HepG2 (cell line): Measurements from ENCODE around the gene IQCE. TPM values are rescaled to one million over a fixed set of nuclear protein-coding genes. Genes with fewer than 3 reads are reported as not detected.

Experiments used
- CHCHD3 ChIP-seq: sonication (generic); formaldehyde crosslinking; IDR thresholded peaks from 2 replicates; pipeline ENCODE4 v1.8.0; 2022; ENCODE audit warnings: mild to moderate bottlenecking, missing genetic modification reagents, moderate library complexity
- E2F1 ChIP-seq: sonication (generic); formaldehyde crosslinking; IDR thresholded peaks from 2 replicates; pipeline ENCODE4 v1.5.0; 2020; ENCODE audit warnings: missing genetic modification reagents
- EEA1 ChIP-seq: sonication (generic); formaldehyde crosslinking; IDR thresholded peaks from 2 replicates; pipeline ENCODE4 v1.5.1; 2020; ENCODE audit warnings: mild to moderate bottlenecking, missing genetic modification reagents, borderline replicate concordance
- FLYWCH1 ChIP-seq: sonication (generic); formaldehyde crosslinking; IDR thresholded peaks from 2 replicates; pipeline ENCODE4 v1.8.1; 2023; ENCODE audit warnings: mild to moderate bottlenecking, missing genetic modification reagents
- FOXP1 ChIP-seq, 2 experiments: fragments of 450-650 bp in 1 of 2; IDR thresholded peaks; 2 replicates each; pipeline ENCODE4 v1.6.1; 2017 to 2018; ENCODE audit warnings: antibody characterized with exemption in 1 of 2
- HHEX ChIP-seq: IDR thresholded peaks from 2 replicates; pipeline ENCODE4 v1.6.1; 2016; ENCODE audit warnings: control low read depth
- HOMEZ ChIP-seq: IDR thresholded peaks from 2 replicates; pipeline ENCODE4 v1.6.1; 2016; ENCODE audit warnings: low read depth
- LCORL ChIP-seq, 2 experiments: fragments of 450-650 bp in 1 of 2; sonication (generic) in 1 of 2; formaldehyde crosslinking in 1 of 2; IDR thresholded peaks; 2 replicates each; pipeline versions ENCODE4 v1.5.0 to v1.6.1; 2017 to 2020; ENCODE audit warnings: antibody characterized with exemption in 1 of 2, missing genetic modification reagents in 1 of 2
- MIER2 ChIP-seq: IDR thresholded peaks from 2 replicates; pipeline ENCODE4 v1.6.1; 2016; ENCODE audit warnings: missing biosample characterization, missing genetic modification reagents
- MTERF4 ChIP-seq: sonication (generic); formaldehyde crosslinking; IDR thresholded peaks from 2 replicates; pipeline ENCODE4 v1.8.0; 2023; ENCODE audit warnings: mild to moderate bottlenecking, missing genetic modification reagents
- NAIF1 ChIP-seq: sonication (generic); formaldehyde crosslinking; IDR thresholded peaks from 2 replicates; pipeline ENCODE4 v1.5.0; 2020; ENCODE audit warnings: mild to moderate bottlenecking, missing genetic modification reagents, borderline replicate concordance
- PPARG ChIP-seq: conservative IDR thresholded peaks from 2 replicates; pipeline ENCODE4 v1.6.1; 2016; ENCODE audit warnings: missing biosample characterization, missing genetic modification reagents
- RAD51 ChIP-seq: fragments of 450-650 bp; IDR thresholded peaks from 2 replicates; pipeline ENCODE4 v1.6.1; 2016; ENCODE audit warnings: borderline replicate concordance
- RXRA ChIP-seq: sonication (generic); formaldehyde crosslinking; IDR thresholded peaks from 2 replicates; pipeline ENCODE4 v1.5.1; 2020; ENCODE audit warnings: missing genetic modification reagents
- SOX6 ChIP-seq, 2 experiments: fragments of 450-650 bp in 1 of 2; sonication (generic) in 1 of 2; formaldehyde crosslinking in 1 of 2; IDR thresholded peaks; 2 replicates each; pipeline versions ENCODE4 v1.4.0 to v1.6.1; 2017 to 2020; ENCODE audit warnings: antibody characterized with exemption in 1 of 2, mild to moderate bottlenecking in 1 of 2, missing genetic modification reagents in 1 of 2
- SP140L ChIP-seq: sonication (generic); formaldehyde crosslinking; IDR thresholded peaks from 2 replicates; pipeline ENCODE4 v1.4.0; 2020; ENCODE audit warnings: missing genetic modification reagents, borderline replicate concordance
- THAP7 ChIP-seq: sonication (generic); formaldehyde crosslinking; IDR thresholded peaks from 2 replicates; pipeline ENCODE4 v1.8.1; 2023; ENCODE audit warnings: mild to moderate bottlenecking, missing genetic modification reagents
- ZBTB7A ChIP-seq: sonication (generic); formaldehyde crosslinking; IDR thresholded peaks from 2 replicates; pipeline ENCODE4 v1.8.0; 2022; ENCODE audit warnings: mild to moderate bottlenecking, missing genetic modification reagents
- ZNF124 ChIP-seq: sonication (generic); formaldehyde crosslinking; IDR thresholded peaks from 2 replicates; pipeline ENCODE4 v1.4.0; 2020; ENCODE audit warnings: missing genetic modification reagents
- ZNF253 ChIP-seq: sonication (generic); formaldehyde crosslinking; IDR thresholded peaks from 2 replicates; pipeline ENCODE4 v1.8.0; 2022; ENCODE audit warnings: mild to moderate bottlenecking, missing genetic modification reagents, borderline replicate concordance
- ZNF362 ChIP-seq: sonication (generic); formaldehyde crosslinking; IDR thresholded peaks from 2 replicates; pipeline ENCODE4 v1.4.0; 2020; ENCODE audit warnings: missing genetic modification reagents, mild to moderate bottlenecking, borderline replicate concordance
- ZNF746 ChIP-seq: sonication (generic); formaldehyde crosslinking; IDR thresholded peaks from 2 replicates; pipeline ENCODE4 v1.8.0; 2022; ENCODE audit warnings: mild to moderate bottlenecking, missing genetic modification reagents
- ZNF883 ChIP-seq: sonication (generic); formaldehyde crosslinking; IDR thresholded peaks from 2 replicates; pipeline ENCODE4 v1.5.1; 2020; ENCODE audit warnings: mild to moderate bottlenecking, missing genetic modification reagents; ENCODE audit errors: not compliant biosample characterization
- ZSCAN20 ChIP-seq: sonication (generic); formaldehyde crosslinking; IDR thresholded peaks from 2 replicates; pipeline ENCODE4 v1.4.0; 2020; ENCODE audit warnings: missing genetic modification reagents, mild to moderate bottlenecking, borderline replicate concordance
- polyA plus RNA-seq, 8 experiments: library from polyadenylated mRNA; depleted of rRNA in 3 of 8; stranded (reverse) in 7 of 8; unstranded in 1 of 8; fragments of >200 nt; fragmentation: Illumina TruSeq in 4 of 8; extraction: Trizol in 4 of 8; gene quantifications; 2 replicates each; pipeline versions ENCODE4 v1.2.1 to v1.2.3, GENCODE V29; 2011 to 2016; ENCODE audit warnings: low read depth in 4 of 8, missing spikeins in 1 of 8, mixed read lengths in 1 of 8; ENCODE audit not compliant: insufficient read depth in 1 of 8
- total RNA-seq, 5 experiments: library from RNA; depleted of rRNA; stranded (reverse); fragments of >200 nt; fragmentation: Illumina TruSeq; extraction: Trizol; gene quantifications; 2 replicates each; pipeline ENCODE4 v1.2.3, GENCODE V29; 2016; ENCODE audit warnings: low read depth in 1 of 5

The IQCE gene
- total and polyA plus RNA-seq, 2 of the 13 experiments (the other 11 are each of a cell fraction or from before 2014, with no cell fraction given): 1.5 to 2.5 TPM

GRCh38 chr7:2638224-2638991 is 79.6 kb downstream of the IQCE start (continued):
- TF ChIP-seq ZBTB7A (CRISPR knock-in tag) (peak; percentile 91), RXRA (peak; percentile 90), EEA1 (CRISPR knock-in tag) (no peak), ZNF253 (0 out of 2 replicates have a peak, but pooled peaks have one; percentile 27), SOX6 (IDR thresholded peaks at IDR 0.05) (no peak), SOX6 (CRISPR knock-in tag; IDR thresholded peaks at IDR 0.05) (peak; percentile 67), ZNF362 (no peak), ZNF883 (CRISPR knock-in tag) (peak; percentile 30), NAIF1 (peak; percentile 36; the same call in 1 of the 2 replicates), FOXP1 (IDR thresholded peaks at IDR 0.05) (no peak), FOXP1 (CRISPR knock-in tag; IDR thresholded peaks at IDR 0.05) (no peak), CHCHD3 (CRISPR knock-in tag) (no peak), SP140L (CRISPR knock-in tag) (no peak), HOMEZ (peak; percentile 63; the same call in 1 of the 2 replicates), RAD51 (no peak), MTERF4 (CRISPR knock-in tag) (peak; percentile 77; the same call in 1 of the 2 replicates), E2F1 (CRISPR knock-in tag) (peak; percentile 59; the same call in 1 of the 2 replicates), HHEX (no peak), FLYWCH1 (CRISPR knock-in tag) (no peak), ZNF746 (peak; percentile 86), THAP7 (CRISPR knock-in tag) (peak; percentile 66; the same call in 1 of the 2 replicates), ZSCAN20 (peak; percentile 95; the same call in 1 of the 2 replicates), PPARG (0 out of 2 replicates have a peak, but pooled peaks have one; percentile 44), MIER2 (no peak), LCORL (IDR thresholded peaks at IDR 0.05) (no peak), LCORL (CRISPR knock-in tag; IDR thresholded peaks at IDR 0.05) (peak; percentile 99), ZNF124 (CRISPR knock-in tag) (no peak)
